ENCODE measurements around the gene PPP2R3C. TPM values are rescaled to one million over a fixed set of nuclear protein-coding genes. Genes with fewer than 3 reads are reported as not detected.
"Not testable (repeated sequence)": the region's sequence is repeated elsewhere in the genome, so short reads cannot be mapped to it uniquely, and the experiment has no call there.

The PPP2R3C gene
- total RNA-seq, 1 experiment from 2014 or later: 28.8 TPM

DNA sequence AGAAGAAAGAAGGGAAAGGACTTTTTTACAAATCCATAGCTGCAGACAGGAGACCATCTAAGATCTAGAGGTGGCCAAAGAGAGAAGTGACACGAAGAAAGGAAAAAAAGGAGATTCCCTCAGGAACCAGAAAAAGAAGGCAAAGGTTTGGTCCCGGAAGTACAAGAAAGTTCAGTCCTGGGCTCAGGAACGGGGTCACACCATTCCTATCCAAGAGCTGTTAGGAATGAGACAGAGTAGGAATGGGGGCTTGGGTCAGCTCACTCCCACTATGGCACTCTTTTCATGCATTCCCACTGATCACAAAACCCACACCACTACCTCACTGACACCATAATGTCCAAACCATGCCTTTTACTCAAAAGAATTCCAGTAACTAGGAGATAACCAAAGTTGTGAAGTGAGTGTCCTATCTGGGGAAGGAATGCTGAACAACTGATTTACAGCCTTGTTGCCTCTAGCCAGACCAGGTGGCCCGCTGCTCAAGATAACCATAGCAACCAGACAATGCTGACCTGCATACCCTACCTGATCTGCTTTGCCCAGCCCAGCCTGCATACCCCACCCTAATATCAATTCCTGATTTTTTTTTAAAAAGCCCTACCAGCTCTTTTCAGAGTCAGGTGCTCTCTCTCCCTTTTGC is 8.4 kb downstream of the PPP2R3C start:
- no peak for DNase-seq
- no peaks in the 10 kb centered on the region for H3K27me3 ChIP-seq (ENCODE audit: control insufficient read depth, insufficient read depth, low read length)
- H3K36me3 ChIP-seq (replicated peaks; ENCODE audit: control insufficient read depth, insufficient read depth, low read length): no peaks in the 10 kb centered on the region; the same call in none of the 2 replicates
- no peak overlapping the region for H3K4me3 ChIP-seq (ENCODE audit: insufficient read depth, low read depth, low read length)

DNA sequence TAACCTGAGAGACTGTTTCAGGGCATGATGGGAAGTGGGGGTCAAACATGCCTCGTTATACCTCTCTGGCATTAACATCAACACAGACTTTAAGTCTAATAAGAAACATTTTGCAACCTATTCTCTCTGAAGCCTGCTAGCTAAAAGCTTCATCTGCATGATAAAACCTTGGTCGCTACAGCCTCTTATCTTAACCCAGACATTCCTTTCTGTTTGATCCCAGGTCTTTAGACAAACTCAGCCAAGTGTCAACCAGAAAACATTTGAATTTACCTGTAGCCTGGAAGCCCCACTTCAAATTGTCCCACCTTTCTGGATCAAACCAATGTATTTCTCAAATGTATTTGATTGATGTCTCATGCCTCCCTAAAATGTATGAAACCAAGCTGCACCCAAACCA is 9.1 kb downstream of the PPP2R3C start:
- no peak for DNase-seq
- Histone ChIP-seq H3K36me3 (replicated peaks; ENCODE audit: control insufficient read depth, insufficient read depth, low read length) (no peaks in the 10 kb centered on the region; the same call in none of the 2 replicates), H3K27me3 (ENCODE audit: control insufficient read depth, insufficient read depth, low read length) (no peaks in the 10 kb centered on the region), H3K4me3 (ENCODE audit: insufficient read depth, low read depth, low read length) (no peak overlapping the region)

DNA sequence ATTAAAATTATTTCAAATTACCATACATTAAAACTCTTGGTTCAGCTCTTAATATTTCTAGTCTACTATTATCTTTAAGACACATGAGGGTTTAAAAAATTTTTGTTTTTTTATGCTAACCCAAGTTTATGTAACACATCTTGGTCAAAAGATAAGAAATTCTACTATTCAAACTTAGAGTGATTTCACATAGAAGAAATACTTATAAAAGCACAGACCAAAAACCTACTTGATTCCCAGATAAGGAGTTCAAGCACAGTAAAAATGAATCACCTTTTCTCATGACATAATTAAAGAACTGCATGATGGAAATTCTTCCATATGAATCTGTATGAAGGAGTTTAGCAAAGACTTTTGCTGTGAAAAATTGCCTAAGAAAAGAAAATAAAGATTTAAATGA is 13.9 kb downstream of the PPP2R3C start:
- no peak for DNase-seq
- Histone ChIP-seq H3K36me3 (replicated peaks; ENCODE audit: control insufficient read depth, insufficient read depth, low read length) (no peaks in the 10 kb centered on the region; the same call in none of the 2 replicates), H3K27me3 (ENCODE audit: control insufficient read depth, insufficient read depth, low read length) (no peaks in the 10 kb centered on the region), H3K4me3 (ENCODE audit: insufficient read depth, low read depth, low read length) (no peak overlapping the region)

DNA sequence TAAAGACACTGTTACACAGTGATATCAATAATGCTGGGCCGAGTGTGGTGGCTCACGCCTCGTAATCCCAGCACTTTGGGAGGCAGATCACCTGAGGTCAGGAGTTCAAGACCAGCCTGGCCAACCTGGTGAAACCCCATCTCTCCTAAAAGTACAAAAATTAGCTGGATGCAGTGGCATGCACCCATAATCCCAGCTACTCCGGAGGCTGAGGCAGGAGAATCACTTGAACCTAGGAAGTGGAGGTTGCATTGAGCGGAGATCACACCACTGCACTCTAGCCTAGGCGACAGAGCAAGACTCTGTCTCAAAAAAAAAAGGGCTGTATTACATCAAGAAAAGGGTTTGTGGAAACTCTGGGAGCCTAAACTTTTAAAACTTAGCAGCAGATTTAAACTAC is 27.1 kb downstream of the PPP2R3C start:
- DNase-seq; H3K36me3 ChIP-seq (replicated peaks; ENCODE audit: control insufficient read depth, insufficient read depth, low read length); H3K27me3 ChIP-seq (ENCODE audit: control insufficient read depth, insufficient read depth, low read length); H3K4me3 ChIP-seq (ENCODE audit: insufficient read depth, low read depth, low read length): not testable (repeated sequence)

DNA sequence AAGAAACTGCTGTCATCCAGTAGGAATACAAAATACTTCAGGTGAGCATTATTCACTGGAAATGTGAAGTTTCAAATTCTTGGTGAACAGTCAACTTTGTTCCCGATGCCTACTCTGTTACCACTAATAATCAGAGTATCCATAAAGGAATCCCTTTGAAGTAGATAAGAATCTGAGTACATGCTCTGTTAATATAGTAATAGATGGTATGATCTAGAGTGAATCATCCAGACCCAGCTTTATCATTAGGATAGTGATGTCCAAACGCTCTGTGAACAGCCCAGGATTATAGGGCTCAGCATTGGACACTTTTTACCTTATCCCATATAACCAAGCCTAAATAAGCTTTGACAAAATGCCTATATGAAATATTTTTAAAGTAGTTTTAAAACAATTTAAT is 33.3 kb downstream of the PPP2R3C start:
- Histone ChIP-seq H3K4me3 (ENCODE audit: insufficient read depth, low read depth, low read length) (no peak overlapping the region), H3K36me3 (replicated peaks; ENCODE audit: control insufficient read depth, insufficient read depth, low read length) (peaks cover 2% of the 10 kb centered on the region), H3K27me3 (ENCODE audit: control insufficient read depth, insufficient read depth, low read length) (no peaks in the 10 kb centered on the region)
- no peak for DNase-seq

DNA sequence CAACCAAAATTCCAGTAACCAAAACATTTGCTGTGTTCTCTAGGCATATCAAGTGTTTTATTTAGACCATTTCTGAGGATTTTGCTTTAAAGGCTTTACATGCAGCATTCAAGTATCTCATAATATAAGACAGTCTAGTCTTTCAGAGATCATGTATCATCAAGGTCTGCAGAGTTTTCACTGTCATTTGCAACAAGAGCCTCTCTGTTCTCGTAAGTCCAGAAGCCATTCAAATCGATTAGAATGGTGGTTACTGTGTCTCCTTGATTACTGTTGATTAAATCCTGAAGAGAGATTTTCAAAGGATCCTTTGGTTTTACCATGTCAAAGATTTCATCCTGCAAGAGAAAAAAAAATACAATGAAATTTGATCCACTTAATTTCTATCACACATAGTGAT is 36.3 kb downstream of the PPP2R3C start:
- no peak overlapping the region for H3K4me3 ChIP-seq (ENCODE audit: insufficient read depth, low read depth, low read length)
- H3K27me3 ChIP-seq (ENCODE audit: control insufficient read depth, insufficient read depth, low read length): no peaks in the 10 kb centered on the region
- no peak for DNase-seq
- H3K36me3 ChIP-seq (replicated peaks; ENCODE audit: control insufficient read depth, insufficient read depth, low read length): peaks cover 3% of the 10 kb centered on the region

DNA sequence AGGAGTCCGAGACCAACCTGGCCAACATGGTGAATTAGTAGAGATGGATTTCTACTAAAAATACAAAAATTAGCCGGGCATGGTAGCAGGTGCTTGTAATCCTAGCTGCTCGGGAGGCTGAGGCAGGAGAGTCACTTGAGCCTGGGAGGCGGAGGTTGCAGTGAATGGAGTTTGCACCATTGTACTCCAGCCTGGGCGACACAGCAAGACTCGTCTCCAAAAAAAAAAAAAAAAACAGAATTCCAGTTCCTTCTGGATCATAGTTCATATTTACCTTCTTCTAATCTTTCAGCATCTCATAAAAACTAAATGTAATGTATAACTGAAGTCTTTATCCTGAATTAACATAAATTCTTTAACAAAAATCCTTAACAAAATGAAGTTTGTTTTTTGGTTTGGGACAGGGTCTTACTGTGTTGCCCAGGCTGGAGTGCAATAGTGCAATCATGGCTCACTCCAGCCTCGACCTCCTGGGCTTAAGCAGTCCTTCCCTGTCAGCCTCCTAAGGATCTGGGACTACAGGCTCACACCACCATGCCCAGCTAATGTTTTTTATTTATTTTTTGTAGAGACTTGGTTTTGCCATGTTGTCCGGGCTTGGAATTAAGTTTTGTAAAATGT is 38.1 kb downstream of the PPP2R3C start:
- Histone ChIP-seq H3K27me3 (ENCODE audit: control insufficient read depth, insufficient read depth, low read length) (no peaks in the 10 kb centered on the region), H3K4me3 (ENCODE audit: insufficient read depth, low read depth, low read length) (no peak overlapping the region), H3K36me3 (replicated peaks; ENCODE audit: control insufficient read depth, insufficient read depth, low read length) (peaks cover 3% of the 10 kb centered on the region)
- no peak for DNase-seq

DNA sequence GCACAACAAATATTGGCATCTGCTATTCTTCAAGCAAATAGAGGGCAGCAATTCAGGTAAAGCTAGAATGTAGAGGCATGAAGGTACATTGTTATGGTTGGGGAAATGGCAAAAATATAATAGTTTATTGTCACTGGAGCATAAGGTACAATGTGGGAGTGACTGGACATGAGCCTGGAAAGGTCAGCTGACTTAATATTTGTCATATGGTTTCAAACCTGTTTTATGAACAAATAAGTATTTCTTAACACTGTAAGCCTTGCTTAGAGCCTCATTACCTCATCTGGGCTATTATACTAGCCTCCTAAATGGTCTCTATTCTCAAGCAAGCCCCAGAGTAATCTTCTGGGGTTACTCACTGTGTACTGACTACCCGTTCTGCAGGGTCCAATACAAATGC is 42.0 kb downstream of the PPP2R3C start:
- Histone ChIP-seq H3K36me3 (replicated peaks; ENCODE audit: control insufficient read depth, insufficient read depth, low read length) (peaks cover 6% of the 10 kb centered on the region), H3K27me3 (ENCODE audit: control insufficient read depth, insufficient read depth, low read length) (no peaks in the 10 kb centered on the region), H3K4me3 (ENCODE audit: insufficient read depth, low read depth, low read length) (no peak overlapping the region)
- DNase-seq: no peak

DNA sequence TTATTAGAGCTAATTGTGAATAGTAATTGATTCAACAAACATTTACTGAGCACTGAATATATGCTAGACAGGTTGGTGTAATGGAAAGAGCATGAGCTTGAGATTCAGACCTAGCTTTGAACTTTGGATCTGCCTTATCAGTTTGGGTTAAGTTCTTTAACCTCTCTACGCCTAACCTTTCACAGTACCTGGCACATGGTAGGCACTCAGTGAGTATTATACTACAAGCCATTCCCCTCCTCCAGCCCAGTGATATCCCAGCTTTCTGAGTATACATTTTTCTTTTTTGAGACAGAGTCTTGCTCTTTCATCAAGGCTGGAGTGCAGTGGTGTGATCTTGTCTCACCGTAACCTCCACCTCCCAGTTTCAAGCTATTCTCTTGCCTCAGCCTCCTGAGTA is 43.7 kb downstream of the PPP2R3C start:
- H3K27me3 ChIP-seq (ENCODE audit: control insufficient read depth, insufficient read depth, low read length): no peaks in the 10 kb centered on the region
- no peak overlapping the region for H3K4me3 ChIP-seq (ENCODE audit: insufficient read depth, low read depth, low read length)
- peaks cover 4% of the 10 kb centered on the region for H3K36me3 ChIP-seq (replicated peaks; ENCODE audit: control insufficient read depth, insufficient read depth, low read length)
- DNase-seq: no peak

DNA sequence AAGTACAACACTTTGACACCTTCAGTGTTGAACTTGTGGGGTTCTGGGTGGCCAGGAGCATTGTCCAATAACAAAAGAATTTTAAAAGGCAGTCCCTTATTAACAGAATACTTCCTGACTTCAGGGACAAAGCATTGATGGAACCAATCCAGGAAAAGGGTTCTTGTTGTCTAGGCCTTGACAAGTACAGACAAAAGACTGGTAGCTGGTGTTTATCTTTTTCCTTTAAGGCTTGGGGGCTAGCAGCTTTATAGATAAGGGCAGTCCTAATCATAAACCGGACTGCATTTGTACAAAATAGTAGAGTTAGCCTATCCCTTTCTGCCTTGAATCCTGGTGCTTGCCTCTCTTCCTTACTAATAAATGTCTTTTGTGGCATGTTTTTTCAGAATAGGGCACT is 48.3 kb downstream of the PPP2R3C start:
- Histone ChIP-seq H3K27me3 (ENCODE audit: control insufficient read depth, insufficient read depth, low read length) (no peaks in the 10 kb centered on the region), H3K4me3 (ENCODE audit: insufficient read depth, low read depth, low read length) (no peak overlapping the region), H3K36me3 (replicated peaks; ENCODE audit: control insufficient read depth, insufficient read depth, low read length) (peaks cover 5% of the 10 kb centered on the region)
- DNase-seq: no peak

DNA sequence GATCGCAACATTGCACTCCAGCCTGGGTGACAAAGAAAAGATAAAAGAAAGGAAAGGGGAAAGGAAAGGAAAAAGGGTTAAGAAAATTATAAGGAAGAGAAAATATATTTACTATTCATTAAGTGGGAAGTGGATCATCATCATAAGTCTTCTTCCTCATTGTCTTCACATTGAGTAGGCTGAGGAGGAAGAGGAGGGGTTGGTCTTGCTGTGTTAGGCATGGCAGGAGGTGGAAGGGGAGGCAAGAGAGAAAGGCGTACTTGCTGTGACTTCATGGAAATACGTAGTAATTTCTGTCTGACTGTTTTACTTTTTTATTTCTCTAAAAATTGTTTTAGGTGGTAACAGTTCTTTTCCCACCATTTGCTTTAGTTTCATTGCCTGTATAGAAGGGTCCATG is 49.6 kb downstream of the PPP2R3C start:
- DNase-seq: no peak
- Histone ChIP-seq H3K4me3 (ENCODE audit: insufficient read depth, low read depth, low read length) (no peak overlapping the region), H3K27me3 (ENCODE audit: control insufficient read depth, insufficient read depth, low read length) (no peaks in the 10 kb centered on the region), H3K36me3 (replicated peaks; ENCODE audit: control insufficient read depth, insufficient read depth, low read length) (peaks cover 2% of the 10 kb centered on the region)

DNA sequence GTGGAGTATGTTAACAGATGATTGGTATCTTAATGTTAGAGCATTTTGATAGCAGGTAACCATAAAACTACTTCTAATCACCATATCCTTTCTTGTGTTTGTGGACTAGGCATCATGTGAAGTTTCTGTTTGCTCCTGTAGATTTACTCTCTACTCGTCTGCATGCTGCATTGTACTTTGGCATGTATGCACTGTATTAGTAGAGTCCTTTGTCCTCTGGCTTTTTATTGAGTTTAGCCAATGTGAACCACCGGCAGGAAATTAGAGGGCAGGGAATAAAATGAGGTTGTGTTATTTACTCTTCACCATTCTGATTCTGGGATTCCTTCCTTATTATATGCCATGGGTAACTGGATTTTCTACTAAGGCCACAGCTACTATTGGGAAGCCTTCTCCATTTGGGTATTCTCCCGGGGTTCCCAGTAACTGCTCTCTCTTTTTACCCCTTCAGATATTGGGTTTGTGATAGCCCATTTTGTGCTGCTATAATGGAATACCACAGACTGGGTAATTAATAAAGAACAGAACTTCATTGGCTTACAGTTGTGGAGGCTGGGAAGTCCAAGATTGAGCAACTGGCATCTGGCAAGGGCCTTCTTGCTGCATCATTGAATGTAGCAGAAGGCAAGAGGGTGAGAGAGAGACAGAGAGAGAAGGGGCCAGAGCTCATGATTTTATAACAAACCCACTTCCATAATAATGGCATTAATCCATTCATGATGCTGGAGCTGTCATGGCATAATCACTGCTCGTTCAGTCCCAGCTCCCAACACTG is 53.4 kb downstream of the PPP2R3C start:
- H3K27me3 ChIP-seq (ENCODE audit: control insufficient read depth, insufficient read depth, low read length): no peaks in the 10 kb centered on the region
- DNase-seq: no peak
- peaks cover 2% of the 10 kb centered on the region for H3K36me3 ChIP-seq (replicated peaks; ENCODE audit: control insufficient read depth, insufficient read depth, low read length)
- H3K4me3 ChIP-seq (ENCODE audit: insufficient read depth, low read depth, low read length): no peak overlapping the region

DNA sequence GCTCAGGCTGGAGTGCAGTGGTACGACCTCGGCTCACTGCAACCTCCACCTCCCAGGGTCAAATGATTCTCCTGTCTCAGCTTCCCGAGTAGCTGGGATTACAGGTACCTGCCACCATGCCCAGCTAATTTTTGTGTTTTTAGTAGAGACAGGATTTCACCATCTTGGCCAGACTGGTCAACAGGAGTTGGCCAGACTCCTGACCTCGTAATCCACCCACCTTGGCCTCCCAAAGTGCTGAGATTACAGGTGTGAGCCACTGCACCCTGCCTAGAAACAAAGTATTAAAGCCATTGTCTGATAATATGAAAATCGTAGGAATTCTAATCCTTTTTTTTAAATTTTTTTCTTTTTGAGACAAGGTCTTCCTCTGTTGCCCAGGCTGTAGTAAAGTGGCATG is 56.1 kb downstream of the PPP2R3C start:
- not testable (repeated sequence) for H3K4me3 ChIP-seq (ENCODE audit: insufficient read depth, low read depth, low read length); H3K36me3 ChIP-seq (replicated peaks; ENCODE audit: control insufficient read depth, insufficient read depth, low read length); DNase-seq; H3K27me3 ChIP-seq (ENCODE audit: control insufficient read depth, insufficient read depth, low read length)

DNA sequence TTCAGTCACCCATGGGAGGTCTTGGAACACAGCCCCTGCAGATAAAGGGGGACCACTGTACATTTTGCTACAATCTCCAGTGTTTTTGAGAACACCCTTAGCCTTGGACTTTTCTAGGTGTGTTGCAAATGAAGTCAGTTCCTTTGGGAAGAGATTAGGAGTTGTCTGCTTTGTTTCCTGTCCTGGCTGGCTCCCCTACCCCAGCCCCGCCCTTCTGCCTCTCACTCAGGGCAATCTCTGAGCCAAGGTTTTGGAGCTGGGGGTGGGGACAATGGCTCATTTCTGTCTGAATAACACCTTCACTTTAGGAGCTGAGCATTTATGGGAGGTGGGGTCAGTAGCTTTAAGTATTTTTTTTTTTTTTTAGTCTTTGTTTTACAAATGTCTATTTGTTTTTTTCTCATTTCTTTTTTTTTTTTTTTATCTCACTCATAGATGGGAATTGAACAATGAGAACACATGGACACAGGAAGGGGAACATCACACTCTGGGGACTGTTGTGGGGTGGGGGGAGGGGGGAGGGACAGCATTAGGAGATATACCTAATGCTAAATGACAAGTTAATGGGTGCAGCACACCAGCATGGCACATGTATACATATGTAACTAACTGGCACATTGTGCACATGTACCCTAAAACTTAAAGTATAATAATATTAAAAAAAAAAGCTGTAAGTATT is 60.5 kb downstream of the PPP2R3C start:
- H3K4me3 ChIP-seq (ENCODE audit: insufficient read depth, low read depth, low read length): not testable (repeated sequence)
- peak; percentile 47 for DNase-seq

DNA sequence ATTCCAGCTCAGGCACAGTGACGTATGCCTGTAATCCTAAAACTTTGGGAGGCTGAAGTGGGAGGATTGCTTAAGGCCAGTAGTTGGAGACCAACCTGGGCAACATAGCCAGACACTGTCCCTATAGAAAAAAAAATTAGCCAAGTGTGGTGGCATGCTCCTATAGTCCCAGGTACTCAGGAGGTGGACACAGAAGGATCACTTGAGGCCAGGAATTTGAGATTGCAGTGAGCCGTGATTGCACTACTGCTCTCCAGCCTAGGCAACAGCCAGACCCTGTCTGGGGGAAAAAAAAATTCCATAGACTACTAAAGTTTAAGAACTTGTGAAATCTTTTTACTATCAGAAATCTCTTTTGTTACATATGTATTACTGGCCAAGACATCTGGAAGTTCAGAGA is 69.2 kb downstream of the PPP2R3C start:
- H3K36me3 ChIP-seq (replicated peaks; ENCODE audit: control insufficient read depth, insufficient read depth, low read length): no peaks in the 10 kb centered on the region
- no peak for DNase-seq
- no peaks in the 10 kb centered on the region for H3K27me3 ChIP-seq (ENCODE audit: control insufficient read depth, insufficient read depth, low read length)
- H3K4me3 ChIP-seq (ENCODE audit: insufficient read depth, low read depth, low read length): no peak overlapping the region

More for the DNA sequence above, 60.5 kb downstream of the PPP2R3C start:
- not testable (repeated sequence) for H3K27me3 ChIP-seq (ENCODE audit: control insufficient read depth, insufficient read depth, low read length); H3K36me3 ChIP-seq (replicated peaks; ENCODE audit: control insufficient read depth, insufficient read depth, low read length)
